Measurements from ENCODE around the gene RNF225.

DNA sequence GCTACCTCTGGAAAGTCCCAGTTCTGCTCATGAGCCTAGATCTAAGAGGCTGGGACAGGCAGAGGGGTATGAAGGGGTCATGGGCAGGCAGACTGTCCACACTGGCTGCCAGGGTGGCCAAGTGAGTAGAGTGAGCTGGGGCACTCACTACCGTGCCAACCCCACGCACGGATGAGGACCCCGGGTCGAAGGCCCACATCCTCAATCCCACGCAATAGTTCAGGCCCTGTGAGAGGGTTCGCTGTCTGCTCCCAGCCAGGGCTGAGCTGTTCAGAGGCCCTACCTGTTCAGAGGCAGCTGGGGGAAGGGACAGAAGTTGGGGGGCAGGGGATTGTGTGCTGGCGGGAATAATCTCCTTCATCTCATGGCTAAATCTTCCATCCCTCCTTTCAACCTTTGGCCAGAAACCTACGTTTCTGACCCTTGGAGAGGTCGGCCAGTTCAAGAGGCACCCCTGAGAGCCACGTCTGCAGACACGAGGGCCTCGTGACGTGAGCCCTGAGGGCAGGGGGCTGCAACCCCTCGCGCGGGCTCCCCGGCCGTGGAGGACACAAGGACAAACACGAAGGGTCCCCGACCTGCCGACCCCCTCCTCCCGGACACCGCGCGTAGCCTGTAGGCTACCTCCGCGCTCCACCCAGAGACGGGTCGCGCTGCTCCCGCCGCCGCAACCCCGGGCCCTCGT is 9.4 kb upstream of the RNF225 start:
- TF ChIP-seq, protein P1, sequence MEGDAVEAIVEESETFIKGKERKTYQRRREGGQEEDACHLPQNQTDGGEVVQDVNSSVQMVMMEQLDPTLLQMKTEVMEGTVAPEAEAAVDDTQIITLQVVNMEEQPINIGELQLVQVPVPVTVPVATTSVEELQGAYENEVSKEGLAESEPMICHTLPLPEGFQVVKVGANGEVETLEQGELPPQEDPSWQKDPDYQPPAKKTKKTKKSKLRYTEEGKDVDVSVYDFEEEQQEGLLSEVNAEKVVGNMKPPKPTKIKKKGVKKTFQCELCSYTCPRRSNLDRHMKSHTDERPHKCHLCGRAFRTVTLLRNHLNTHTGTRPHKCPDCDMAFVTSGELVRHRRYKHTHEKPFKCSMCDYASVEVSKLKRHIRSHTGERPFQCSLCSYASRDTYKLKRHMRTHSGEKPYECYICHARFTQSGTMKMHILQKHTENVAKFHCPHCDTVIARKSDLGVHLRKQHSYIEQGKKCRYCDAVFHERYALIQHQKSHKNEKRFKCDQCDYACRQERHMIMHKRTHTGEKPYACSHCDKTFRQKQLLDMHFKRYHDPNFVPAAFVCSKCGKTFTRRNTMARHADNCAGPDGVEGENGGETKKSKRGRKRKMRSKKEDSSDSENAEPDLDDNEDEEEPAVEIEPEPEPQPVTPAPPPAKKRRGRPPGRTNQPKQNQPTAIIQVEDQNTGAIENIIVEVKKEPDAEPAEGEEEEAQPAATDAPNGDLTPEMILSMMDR (IDR thresholded peaks at IDR 0.05; ENCODE audit: extremely low read depth in 1 of 2, insufficient read depth in 1 of 2, low read depth in 1 of 2, low read length in 2 of 2), result no peak
- TF ChIP-seq POLR2AphosphoS5 (IDR thresholded peaks at IDR 0.05; ENCODE audit: insufficient read depth, low read depth, low read length), result no peak
- no peak for TF ChIP-seq POLR2A (IDR thresholded peaks at IDR 0.05; ENCODE audit: low read depth, low read length)
- TF ChIP-seq, protein P2, sequence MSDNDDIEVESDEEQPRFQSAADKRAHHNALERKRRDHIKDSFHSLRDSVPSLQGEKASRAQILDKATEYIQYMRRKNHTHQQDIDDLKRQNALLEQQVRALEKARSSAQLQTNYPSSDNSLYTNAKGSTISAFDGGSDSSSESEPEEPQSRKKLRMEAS (IDR thresholded peaks at IDR 0.05; ENCODE audit: insufficient read depth, insufficient read length), result no peak
- TF ChIP-seq EZH2 (IDR thresholded peaks at IDR 0.05; ENCODE audit: borderline replicate concordance, low read depth, low read length, severe bottlenecking), result no peak
- TF ChIP-seq MYC (IDR thresholded peaks at IDR 0.05; ENCODE audit: low read depth, low read length), result no peak
- TF ChIP-seq GATA2 (IDR thresholded peaks at IDR 0.05; ENCODE audit: insufficient read depth, insufficient read length, low read depth, low read length), result no peak

Data from endothelial cell of umbilical vein (primary cell).